NCI-H2196 treated with DMSO at 0.1 percent for 48 hours (cell line): Measurements from ENCODE around the gene KCNJ8.
"Not testable (repeated sequence)": the region's sequence is repeated elsewhere in the genome, so short reads cannot be mapped to it uniquely, and the experiment has no call there.

Experiments used
- DNase-seq: peaks from one replicate; lab custom pipeline; 2025; ENCODE audit not compliant: unreplicated experiment; lab: John Stamatoyannopoulos, UW

Gene KCNJ8

GRCh38 chr12:21788089-21788983 lies 13.8 kb upstream of the KCNJ8 start:
- no peak for DNase-seq

- DNase-seq = no peak
Observed at GRCh38 chr12:21786041-21786531, 11.6 kb upstream of the KCNJ8 start.

GRCh38 chr12:21782723-21783122 lies 8.2 kb upstream of the KCNJ8 start:
- not testable (repeated sequence) for DNase-seq

GRCh38 chr12:21780786-21781185 lies 6.3 kb upstream of the KCNJ8 start:
- DNase-seq = no peak

GRCh38 chr12:21776175-21776574 lies 1.7 kb upstream of the KCNJ8 start:
- DNase-seq = no peak

GRCh38 chr12:21775133-21775820 lies 771 bp upstream of the KCNJ8 start:
- no peak for DNase-seq

GRCh38 chr12:21773806-21774205 lies 700 bp downstream of the KCNJ8 start:
- no peak for DNase-seq

- DNase-seq = no peak
Observed at GRCh38 chr12:21773263-21773741, 1.2 kb downstream of the KCNJ8 start.

- DNase-seq = no peak
Observed at GRCh38 chr12:21771311-21771710, 3.2 kb downstream of the KCNJ8 start.

- no peak for DNase-seq
Observed at GRCh38 chr12:21769307-21769706, 5.2 kb downstream of the KCNJ8 start.

- DNase-seq = no peak
Observed at GRCh38 chr12:21766403-21766802, 8.1 kb downstream of the KCNJ8 start.

- no peak for DNase-seq
Observed at GRCh38 chr12:21764950-21765349, 9.6 kb downstream of the KCNJ8 start.

GRCh38 chr12:21764065-21764464 lies 10.4 kb downstream of the KCNJ8 start:
- DNase-seq = no peak

GRCh38 chr12:21763531-21763930 lies 11.0 kb downstream of the KCNJ8 start:
- DNase-seq = no peak

GRCh38 chr12:21759737-21760136 lies 14.8 kb downstream of the KCNJ8 start:
- no peak for DNase-seq

- no peak for DNase-seq
Observed at GRCh38 chr12:21757735-21758134, 16.8 kb downstream of the KCNJ8 start.

GRCh38 chr12:21756699-21757098 lies 17.8 kb downstream of the KCNJ8 start:
- DNase-seq = no peak

- DNase-seq = no peak
Observed at GRCh38 chr12:21751517-21751916, 23.0 kb downstream of the KCNJ8 start.

- DNase-seq = no peak
Observed at GRCh38 chr12:21745258-21745657, 29.2 kb downstream of the KCNJ8 start.

GRCh38 chr12:21731144-21731543 lies 43.4 kb downstream of the KCNJ8 start:
- DNase-seq = no peak

- DNase-seq = no peak
Observed at GRCh38 chr12:21725731-21726130, 48.8 kb downstream of the KCNJ8 start.
